ENCODE measurements around the gene GLUD2. TPM values are rescaled to one million over a fixed set of nuclear protein-coding genes. Genes with fewer than 3 reads are reported as not detected.
"Not testable (repeated sequence)": the region's sequence is repeated elsewhere in the genome, so short reads cannot be mapped to it uniquely, and the experiment has no call there.

Gene GLUD2
- total RNA-seq, 1 experiment from 2014 or later: 1.0 TPM

DNA sequence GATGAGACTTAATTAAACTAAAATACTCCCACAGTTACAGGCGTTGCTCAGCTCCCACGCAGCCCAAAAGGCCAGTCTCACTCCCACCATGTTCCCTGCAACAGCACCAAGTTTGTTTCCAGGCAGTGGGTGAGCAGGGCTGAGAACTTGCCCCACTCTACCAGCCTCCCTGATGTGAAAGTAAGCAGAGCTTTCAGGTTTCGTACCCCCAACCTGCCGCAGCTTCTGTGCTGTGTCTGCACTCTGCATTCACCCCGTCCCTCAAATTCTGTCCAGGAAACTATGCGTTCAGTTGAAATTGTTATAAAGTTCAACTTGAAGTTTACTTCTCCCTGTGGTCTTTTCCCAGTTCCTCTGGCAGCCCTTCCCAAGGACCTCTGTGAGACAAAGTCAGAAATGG lies 17.2 kb downstream of the GLUD2 start:
- Histone ChIP-seq H3K18ac (ENCODE audit: insufficient read length, low read depth, low read length) (no peak overlapping the region), H4K5ac (ENCODE audit: insufficient read length, low read depth, low read length) (no peak overlapping the region), H4K20me1 (ENCODE audit: control insufficient read depth, insufficient read depth, insufficient read length) (no peaks in the 10 kb centered on the region), H3K4me1 (ENCODE audit: insufficient read depth, low read length) (no peaks in the 10 kb centered on the region), H2AFZ (ENCODE audit: low read length) (no peak overlapping the region), H2BK120ac (ENCODE audit: low read depth, low read length, poor library complexity, severe bottlenecking) (no peak overlapping the region), H2BK5ac (ENCODE audit: insufficient read length, low read length) (no peak overlapping the region), H2BK15ac (ENCODE audit: low read depth, low read length) (no peak overlapping the region), H3K9me3 (ENCODE audit: control insufficient read depth, low read depth, low read length) (peaks cover 8% of the 10 kb centered on the region), H2BK20ac (ENCODE audit: low read depth, low read length, poor library complexity, severe bottlenecking) (no peak overlapping the region), H3K79me1 (ENCODE audit: insufficient read depth, low read depth, low read length, poor library complexity, severe bottlenecking) (no peaks in the 10 kb centered on the region), H2BK12ac (ENCODE audit: insufficient read length, low read depth, low read length) (no peak overlapping the region), H3T11ph (ENCODE audit: low read length) (no peak overlapping the region), H3K4me2 (ENCODE audit: insufficient read depth, insufficient read length, low read length) (no peak overlapping the region), H4K91ac (ENCODE audit: insufficient read length, low read depth, low read length) (no peak overlapping the region), H3K27me3 (ENCODE audit: insufficient read depth, low read length) (no peaks in the 10 kb centered on the region), H3K23ac (ENCODE audit: insufficient read length, low read depth, low read length) (no peak overlapping the region), H3K23me2 (ENCODE audit: insufficient read length, low read depth, low read length, poor library complexity, severe bottlenecking) (no peaks in the 10 kb centered on the region), H3K4ac (ENCODE audit: low read depth, low read length) (no peak overlapping the region), H3K27ac (ENCODE audit: insufficient read length, low read depth, low read length) (no peak overlapping the region), H3K14ac (ENCODE audit: insufficient read depth, low read length) (no peak overlapping the region), H4K8ac (replicated peaks; ENCODE audit: insufficient read length, low read depth, low read length) (no peak overlapping the region), H3K79me2 (ENCODE audit: insufficient read depth, low read length) (no peaks in the 10 kb centered on the region), H3K9ac (ENCODE audit: extremely low read depth, insufficient read length, low read length) (no peak overlapping the region), H3K56ac (ENCODE audit: insufficient read length, low read depth, low read length) (no peak overlapping the region), H2AK5ac (ENCODE audit: insufficient read length, low read length) (no peak overlapping the region)
- Mint-ChIP-seq H3K4me3 (no peak overlapping the region), H3K27ac (no peak overlapping the region), H3K27me3 (ENCODE audit: low read depth) (no peaks in the 10 kb centered on the region; the same call in 1 of the 2 replicates), H3K9me3 (peaks cover 74 to 77% of the 10 kb centered on the region in 2 experiments), H3K36me3 (ENCODE audit: insufficient read depth in 1 of 3, low read depth in 3 of 3) (no peaks in the 10 kb centered on the region; a peak in 3 of 7 replicates), H3K4me1 (no peaks in the 10 kb centered on the region)
- TF ChIP-seq, protein P1, sequence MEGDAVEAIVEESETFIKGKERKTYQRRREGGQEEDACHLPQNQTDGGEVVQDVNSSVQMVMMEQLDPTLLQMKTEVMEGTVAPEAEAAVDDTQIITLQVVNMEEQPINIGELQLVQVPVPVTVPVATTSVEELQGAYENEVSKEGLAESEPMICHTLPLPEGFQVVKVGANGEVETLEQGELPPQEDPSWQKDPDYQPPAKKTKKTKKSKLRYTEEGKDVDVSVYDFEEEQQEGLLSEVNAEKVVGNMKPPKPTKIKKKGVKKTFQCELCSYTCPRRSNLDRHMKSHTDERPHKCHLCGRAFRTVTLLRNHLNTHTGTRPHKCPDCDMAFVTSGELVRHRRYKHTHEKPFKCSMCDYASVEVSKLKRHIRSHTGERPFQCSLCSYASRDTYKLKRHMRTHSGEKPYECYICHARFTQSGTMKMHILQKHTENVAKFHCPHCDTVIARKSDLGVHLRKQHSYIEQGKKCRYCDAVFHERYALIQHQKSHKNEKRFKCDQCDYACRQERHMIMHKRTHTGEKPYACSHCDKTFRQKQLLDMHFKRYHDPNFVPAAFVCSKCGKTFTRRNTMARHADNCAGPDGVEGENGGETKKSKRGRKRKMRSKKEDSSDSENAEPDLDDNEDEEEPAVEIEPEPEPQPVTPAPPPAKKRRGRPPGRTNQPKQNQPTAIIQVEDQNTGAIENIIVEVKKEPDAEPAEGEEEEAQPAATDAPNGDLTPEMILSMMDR (conservative IDR thresholded peaks at IDR 0.05): no peak
- WGBS (ENCODE audit: extremely low coverage, insufficient read length, low lambda C conversion rate): no CpG with 5 or more reads among the region's 6 CpGs
- DNase-seq: no peak

DNA sequence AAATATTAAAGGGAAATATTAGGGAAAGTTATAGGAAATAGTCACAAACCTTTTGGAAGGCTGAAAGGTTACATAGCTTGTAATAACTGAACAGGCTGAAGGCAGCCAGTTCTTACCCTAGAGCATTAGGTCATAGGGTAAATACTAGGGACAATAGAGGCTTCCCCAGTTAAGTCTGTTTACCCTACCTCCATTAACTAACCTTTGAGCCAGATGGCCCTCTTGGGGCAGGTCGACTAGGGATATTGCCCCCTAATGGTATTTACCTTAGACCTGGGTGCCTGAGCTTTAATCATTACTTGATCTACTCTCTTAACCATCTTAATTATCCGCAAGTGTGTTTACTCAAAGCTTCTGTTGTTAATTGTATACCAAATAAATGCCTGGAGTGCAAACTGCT lies 36.8 kb downstream of the GLUD2 start:
- not testable (repeated sequence) for H3K4me3 Mint-ChIP-seq; H3K4ac ChIP-seq (ENCODE audit: low read depth, low read length); H2BK5ac ChIP-seq (ENCODE audit: insufficient read length, low read length); H3K4me1 ChIP-seq (ENCODE audit: insufficient read depth, low read length); H3K23ac ChIP-seq (ENCODE audit: insufficient read length, low read depth, low read length); H3K27ac Mint-ChIP-seq; H3K4me2 ChIP-seq (ENCODE audit: insufficient read depth, insufficient read length, low read length); H2BK12ac ChIP-seq (ENCODE audit: insufficient read length, low read depth, low read length); H2BK120ac ChIP-seq (ENCODE audit: low read depth, low read length, poor library complexity, severe bottlenecking); H2AFZ ChIP-seq (ENCODE audit: low read length); H3K4me1 Mint-ChIP-seq; H3K56ac ChIP-seq (ENCODE audit: insufficient read length, low read depth, low read length); H3K79me1 ChIP-seq (ENCODE audit: insufficient read depth, low read depth, low read length, poor library complexity, severe bottlenecking); DNase-seq; H3T11ph ChIP-seq (ENCODE audit: low read length); H3K18ac ChIP-seq (ENCODE audit: insufficient read length, low read depth, low read length); H3K79me2 ChIP-seq (ENCODE audit: insufficient read depth, low read length); H2BK15ac ChIP-seq (ENCODE audit: low read depth, low read length); H4K91ac ChIP-seq (ENCODE audit: insufficient read length, low read depth, low read length); H3K9ac ChIP-seq (ENCODE audit: extremely low read depth, insufficient read length, low read length); H4K20me1 ChIP-seq (ENCODE audit: control insufficient read depth, insufficient read depth, insufficient read length); H4K5ac ChIP-seq (ENCODE audit: insufficient read length, low read depth, low read length); H3K14ac ChIP-seq (ENCODE audit: insufficient read depth, low read length); H4K8ac ChIP-seq (replicated peaks; ENCODE audit: insufficient read length, low read depth, low read length); H3K23me2 ChIP-seq (ENCODE audit: insufficient read length, low read depth, low read length, poor library complexity, severe bottlenecking); H2BK20ac ChIP-seq (ENCODE audit: low read depth, low read length, poor library complexity, severe bottlenecking); H3K36me3 Mint-ChIP-seq (ENCODE audit: insufficient read depth in 1 of 3, low read depth in 3 of 3); H2AK5ac ChIP-seq (ENCODE audit: insufficient read length, low read length); H3K27me3 ChIP-seq (ENCODE audit: insufficient read depth, low read length); H3K27ac ChIP-seq (ENCODE audit: insufficient read length, low read depth, low read length); H3K27me3 Mint-ChIP-seq (ENCODE audit: low read depth)
- WGBS (ENCODE audit: extremely low coverage, insufficient read length, low lambda C conversion rate): no CpG with 5 or more reads among the region's 2 CpGs
- H3K9me3 Mint-ChIP-seq: peaks cover 45 to 56% of the 10 kb centered on the region in 2 experiments
- H3K9me3 ChIP-seq (ENCODE audit: control insufficient read depth, low read depth, low read length): peaks cover 34% of the 10 kb centered on the region

Measured in H9 (cell line).